NCI-H510A treated with DMSO at 0.1 percent for 48 hours (cell line): ENCODE results near the gene GPC3.

Experiments used
- DNase-seq: peaks from one replicate; lab custom pipeline; 2025; lab: John Stamatoyannopoulos, UW

Gene GPC3

GRCh38 chrX:133968109-133968508 lies 17.3 kb downstream of the GPC3 start:
- no peak for DNase-seq

- DNase-seq, result no peak
These were observed 19.2 kb downstream of the GPC3 start for GRCh38 chrX:133966199-133966598.

DNA sequence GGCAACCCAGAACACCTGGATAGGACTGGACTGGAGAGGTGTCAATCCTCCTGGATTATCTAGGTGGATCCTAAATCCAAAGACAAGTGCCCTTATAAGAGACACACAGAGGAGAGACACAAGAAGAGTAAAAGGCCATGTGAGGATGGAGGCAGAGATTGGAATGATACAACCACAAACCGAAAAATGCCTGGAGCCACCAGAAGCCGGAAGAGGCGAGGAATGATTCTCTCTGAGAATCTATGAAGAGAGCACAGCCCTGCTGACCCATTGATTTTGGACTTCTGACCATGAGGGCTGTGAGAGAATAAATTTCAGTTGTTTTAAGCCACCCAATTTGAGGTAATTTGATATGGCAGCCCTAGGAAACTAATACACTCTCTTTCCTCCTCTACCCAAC lies 20.1 kb downstream of the GPC3 start:
- DNase-seq, result no peak

GRCh38 chrX:133961046-133961445 lies 24.3 kb downstream of the GPC3 start:
- DNase-seq, result no peak

DNA sequence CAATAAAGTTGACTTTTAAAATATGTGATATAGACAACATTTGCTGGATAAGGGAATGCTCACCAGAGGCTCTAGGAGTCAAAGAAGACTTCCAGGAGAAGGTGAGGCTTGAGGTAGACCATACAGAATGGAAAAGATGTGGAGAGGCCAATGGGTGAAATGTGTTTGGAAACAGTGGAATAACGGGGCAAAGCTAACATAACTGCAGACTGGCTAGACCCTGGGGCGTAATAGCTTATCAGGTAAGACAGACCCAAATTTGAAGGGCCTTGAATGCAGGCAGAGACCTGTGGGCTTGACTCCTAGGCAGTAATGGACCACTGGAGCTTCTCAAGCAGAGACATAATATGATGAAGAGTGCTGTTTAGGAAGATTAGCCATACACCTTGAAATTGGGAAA lies 25.4 kb downstream of the GPC3 start:
- no peak for DNase-seq

DNA sequence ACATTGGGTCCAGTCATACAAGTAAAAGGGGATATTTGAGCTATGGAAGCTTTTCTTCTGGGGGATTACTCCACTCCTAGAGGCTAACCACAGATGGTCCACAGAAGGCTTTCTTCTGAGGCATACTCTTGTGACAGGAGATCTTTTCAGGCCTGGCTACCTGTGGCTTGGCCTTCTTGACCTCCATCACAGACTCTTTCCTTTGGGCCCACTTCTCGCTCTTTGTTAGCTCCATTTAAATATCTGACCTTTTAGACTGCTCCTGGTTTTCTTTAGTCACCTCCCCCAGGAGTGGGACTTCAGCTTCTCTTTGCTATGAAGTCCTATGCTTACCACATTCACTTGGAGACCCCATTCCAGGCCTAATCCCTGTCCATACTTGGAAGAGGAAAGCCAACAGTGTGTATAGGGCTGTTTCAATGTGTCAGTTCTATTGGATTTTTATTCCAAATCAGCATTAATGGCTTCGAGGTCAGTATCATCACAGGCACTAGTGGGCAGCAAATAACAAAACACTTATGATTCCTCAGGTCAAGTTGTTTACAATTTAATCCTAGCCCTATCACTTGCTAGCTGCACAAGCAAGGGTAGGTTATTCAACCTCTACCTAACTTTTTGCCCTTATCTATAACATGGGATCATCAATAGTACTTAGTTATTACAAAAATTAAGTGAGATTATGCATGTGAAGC lies 26.3 kb downstream of the GPC3 start:
- no peak for DNase-seq

- no peak for DNase-seq
These were observed 28.6 kb downstream of the GPC3 start for GRCh38 chrX:133956570-133957340.

DNA sequence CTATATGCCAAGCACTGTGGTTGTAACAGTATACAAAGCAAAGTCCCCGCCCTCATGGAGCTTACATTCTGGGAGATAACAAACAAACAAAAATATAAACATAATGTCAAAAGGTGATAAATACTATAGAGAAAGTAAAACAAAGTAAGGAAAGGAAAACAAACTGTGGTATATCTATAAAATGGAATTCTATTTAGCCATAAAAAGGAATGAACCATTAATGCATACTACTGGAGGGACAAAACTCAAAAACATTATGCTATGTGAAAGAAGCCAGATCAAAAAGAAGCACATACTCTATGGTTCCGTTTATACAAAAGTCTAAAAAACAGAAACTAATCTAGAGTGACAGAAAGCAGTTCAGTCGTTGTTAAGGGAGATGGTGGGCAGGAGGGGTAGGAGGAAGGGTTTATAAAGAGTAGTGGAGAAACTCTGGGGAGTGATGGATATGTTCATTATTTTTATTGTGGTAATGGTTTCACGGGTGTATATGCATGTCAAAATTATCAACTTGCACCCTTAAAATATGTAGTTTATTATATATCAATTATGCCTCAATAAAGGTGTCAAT lies 31.5 kb downstream of the GPC3 start:
- no peak for DNase-seq

DNA sequence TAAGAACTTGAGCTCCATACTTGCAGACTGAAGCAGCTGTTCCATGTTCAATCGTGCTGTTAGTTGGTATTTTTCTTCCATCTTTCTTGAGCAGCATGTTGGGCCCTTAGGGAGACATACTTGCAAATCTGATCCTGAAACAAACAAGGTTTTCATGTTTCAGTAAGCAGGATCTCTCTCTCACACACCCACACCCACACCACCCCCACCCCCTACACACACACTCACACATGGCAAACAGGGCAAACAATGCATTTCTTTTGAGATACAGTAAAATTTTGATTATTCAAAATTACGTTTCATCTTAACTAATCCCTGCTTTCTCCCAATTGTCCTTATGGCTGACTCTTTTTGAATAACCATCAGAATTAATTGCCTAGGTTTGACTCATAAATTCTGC lies 32.3 kb downstream of the GPC3 start:
- no peak for DNase-seq

DNA sequence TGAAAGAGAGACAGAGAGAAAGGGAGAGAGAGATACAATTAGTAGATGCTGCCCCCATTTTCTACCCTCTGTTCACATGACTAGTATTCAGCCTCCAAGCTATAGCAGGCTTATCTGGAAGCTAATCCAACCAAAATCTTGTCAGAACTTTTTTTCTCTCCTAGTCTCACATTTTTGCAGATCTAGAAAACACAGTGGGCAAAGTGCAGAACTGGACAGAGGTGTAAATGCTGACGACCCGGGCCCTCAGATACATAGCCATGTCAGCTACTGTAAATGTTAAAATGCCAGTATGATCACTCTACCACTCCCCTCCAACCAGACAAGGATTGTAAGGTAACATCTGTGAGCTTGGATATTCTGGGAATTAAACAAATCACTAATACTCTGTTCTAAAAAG lies 34.3 kb downstream of the GPC3 start:
- no peak for DNase-seq

DNA sequence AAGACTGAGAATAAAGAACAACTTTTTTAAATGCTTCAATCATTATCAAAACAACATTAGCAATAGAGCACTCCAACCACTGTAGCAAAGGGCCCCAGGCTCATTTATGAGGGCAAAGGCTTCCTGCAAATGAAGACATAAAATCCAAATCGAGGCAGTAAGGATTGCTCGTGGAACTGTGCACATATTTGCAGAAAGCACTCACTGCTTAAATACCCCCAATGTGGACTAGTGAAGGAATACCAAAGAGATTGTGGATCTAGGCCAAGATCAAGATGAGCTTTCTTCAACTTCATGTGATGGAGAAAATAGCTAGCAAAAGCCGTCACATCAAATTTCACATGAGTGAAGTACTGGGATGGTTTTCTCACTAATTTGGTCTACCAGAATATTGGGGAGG lies 35.2 kb downstream of the GPC3 start:
- no peak for DNase-seq

DNA sequence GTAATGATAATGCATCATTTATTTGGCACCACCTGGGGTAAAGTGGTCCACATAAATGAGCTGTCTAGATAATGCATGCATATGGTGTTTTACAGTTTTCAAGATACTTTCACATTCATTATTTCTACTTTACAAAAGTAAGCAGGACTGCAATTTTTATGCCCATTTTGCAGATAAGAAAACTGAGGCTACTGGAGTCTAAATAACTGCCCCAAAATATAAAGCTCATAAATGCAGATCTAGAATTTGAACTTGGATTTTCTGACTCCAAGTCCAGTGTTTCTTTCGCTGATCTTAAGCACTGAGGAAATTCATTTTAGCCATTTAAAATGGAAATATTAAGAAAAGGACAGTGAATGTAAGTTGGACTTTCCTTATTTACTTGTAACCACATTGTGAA lies 36.5 kb downstream of the GPC3 start:
- no peak for DNase-seq

DNA sequence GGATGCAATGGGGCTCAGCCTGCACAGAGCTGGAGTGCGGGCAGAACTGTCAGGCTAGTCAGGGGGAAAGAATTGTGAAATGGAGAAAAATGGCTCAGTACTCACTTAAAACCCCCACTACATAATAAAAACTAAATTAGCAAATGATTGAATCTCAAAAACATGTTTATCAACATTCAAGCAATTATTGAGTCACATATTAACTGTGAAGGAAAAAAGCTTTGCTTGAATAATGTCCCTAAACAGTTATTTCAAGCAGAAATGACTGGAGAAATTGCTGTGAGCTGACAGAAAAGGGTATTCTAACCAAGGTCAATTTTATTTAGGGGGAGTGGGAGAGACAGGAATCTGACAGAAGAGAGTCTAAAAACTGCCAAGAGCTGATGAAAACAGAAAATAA lies 37.4 kb downstream of the GPC3 start:
- DNase-seq, result no peak

GRCh38 chrX:133947022-133947421 lies 38.4 kb downstream of the GPC3 start:
- no peak for DNase-seq

- DNase-seq, result no peak
These were observed 41.9 kb downstream of the GPC3 start for GRCh38 chrX:133943507-133943906.

DNA sequence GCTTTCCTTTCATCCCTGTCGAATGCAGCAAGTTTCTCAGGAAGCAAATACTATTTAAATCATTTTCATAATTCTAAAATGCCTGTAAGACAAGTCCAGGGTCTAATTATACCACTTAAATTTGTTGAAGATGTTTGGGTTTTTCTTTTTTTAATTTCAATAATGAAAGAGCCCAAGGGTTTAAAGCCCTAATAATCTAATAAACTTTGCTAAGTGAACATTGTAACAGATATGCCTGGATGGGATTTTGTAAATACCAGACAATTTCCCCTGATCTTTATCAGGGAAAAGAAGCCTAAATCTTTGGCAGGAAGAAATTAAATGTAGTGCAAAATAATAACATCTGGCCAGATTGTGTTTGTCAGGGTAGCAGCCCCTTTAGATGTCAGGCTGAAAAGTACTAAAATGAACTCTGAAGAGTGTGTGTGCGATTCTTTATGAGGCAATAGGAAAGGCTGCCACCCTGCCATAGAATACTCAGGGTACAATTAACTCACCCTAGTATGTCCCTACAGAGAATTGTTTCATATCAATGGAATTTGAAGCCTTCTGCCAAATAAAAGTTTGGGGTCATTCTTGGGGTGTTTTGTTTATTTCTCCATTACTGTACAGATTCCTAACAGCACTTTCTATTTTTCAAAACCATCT lies 45.6 kb downstream of the GPC3 start:
- no peak for DNase-seq

DNA sequence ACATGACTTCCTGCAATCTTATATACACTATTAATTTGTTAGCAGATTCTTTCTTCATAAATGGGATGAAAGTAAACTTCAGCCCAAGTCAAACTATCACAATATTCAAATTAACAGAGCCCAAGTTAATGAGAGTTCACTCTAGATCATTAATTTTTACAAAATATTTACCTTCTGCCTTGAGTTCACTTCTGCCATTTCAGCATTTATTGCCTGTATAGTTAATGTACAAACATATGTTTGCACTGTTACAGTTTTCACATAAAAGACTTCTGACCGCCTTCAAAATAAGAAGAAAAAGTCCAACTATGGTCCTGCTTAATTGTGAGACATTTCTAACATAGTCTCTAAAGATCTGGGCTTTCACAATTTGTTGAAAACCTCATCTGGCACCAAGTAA lies 46.9 kb downstream of the GPC3 start:
- DNase-seq, result no peak

- DNase-seq, result no peak
These were observed 48.4 kb downstream of the GPC3 start for GRCh38 chrX:133937022-133937421.

- DNase-seq, result no peak
These were observed 50.3 kb downstream of the GPC3 start for GRCh38 chrX:133935076-133935475.

DNA sequence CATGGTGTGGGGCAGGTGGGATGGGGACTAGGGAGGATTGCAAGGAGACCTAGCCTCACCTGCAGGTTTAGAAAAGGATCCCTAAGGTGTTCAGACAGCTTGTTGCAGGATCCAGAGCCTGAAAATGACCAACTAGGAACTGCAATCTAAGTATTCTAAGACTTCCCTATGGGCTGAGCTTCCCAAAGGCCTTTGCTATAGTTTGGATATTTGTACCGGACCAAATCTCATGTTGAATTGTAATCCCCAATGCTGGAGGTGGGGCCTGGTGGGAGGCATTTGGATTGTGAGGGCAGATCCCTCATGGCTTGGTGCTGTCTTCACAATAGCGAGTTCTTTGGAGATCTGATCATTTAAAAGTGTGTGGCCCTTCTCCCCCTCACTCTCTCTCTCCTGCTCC lies 52.1 kb downstream of the GPC3 start:
- no peak for DNase-seq

GRCh38 chrX:133929836-133930464 lies 55.4 kb downstream of the GPC3 start:
- DNase-seq, result no peak

DNA sequence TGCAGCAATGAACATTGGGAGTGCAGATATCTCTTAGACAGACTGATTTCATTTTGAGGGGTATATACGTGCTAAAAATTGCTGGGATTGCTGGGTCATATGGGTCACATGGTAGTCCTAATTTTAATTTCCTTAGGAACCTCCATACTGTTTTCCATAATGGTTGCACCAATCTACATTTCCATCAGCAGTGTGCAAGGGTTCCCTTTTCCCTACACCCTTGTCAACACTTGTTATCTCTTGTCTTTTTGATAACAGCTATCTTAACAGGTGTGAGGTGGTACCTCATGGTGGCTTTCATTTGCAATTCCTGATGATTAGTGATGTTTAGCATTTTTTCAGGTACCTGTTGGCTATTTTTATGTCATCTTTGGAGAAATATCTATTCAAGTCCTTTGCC lies 57.0 kb downstream of the GPC3 start:
- DNase-seq, result no peak

DNA sequence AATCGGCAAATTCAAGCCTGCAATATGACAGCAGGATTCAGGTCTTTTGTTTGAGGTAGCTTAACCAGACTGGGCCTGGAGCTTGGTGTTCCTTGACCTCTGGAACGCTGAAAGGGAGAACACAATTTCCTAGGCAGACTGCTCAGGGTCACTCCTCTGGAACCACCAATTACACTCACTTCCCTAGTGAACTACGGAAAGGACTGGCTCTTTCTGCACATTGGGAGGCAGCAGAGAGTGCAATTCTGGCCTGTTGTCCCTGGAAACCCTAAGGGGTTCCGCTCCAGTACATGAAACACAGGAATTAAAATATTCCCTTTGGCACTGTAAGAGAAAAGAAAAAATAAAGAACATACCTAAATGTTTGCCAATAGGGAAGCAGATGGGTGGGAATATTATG lies 58.6 kb downstream of the GPC3 start:
- DNase-seq, result no peak
